Prostate gland (tissue), 2 donors: Measurements from ENCODE around the gene WWP2. TPM values are rescaled to one million over a fixed set of nuclear protein-coding genes. Genes with fewer than 3 reads are reported as not detected.

ENCODE experiments used
- DNase-seq: peaks from one replicate; pipeline ENCODE4 v3.0.0-alpha.2; 2019; ENCODE audit warnings: low spot score
- H3K27ac ChIP-seq, 2 donors: fragments of 200-600 bp; sonication (generic); 2 replicates each; pipeline ENCODE4 v1.5.1; 2017 to 2019
- H3K27me3 ChIP-seq: fragments of 200-600 bp; sonication (generic); replicated peaks from 2 replicates; pipeline ENCODE4 v1.5.1; 2019; ENCODE audit not compliant: insufficient read depth
- H3K36me3 ChIP-seq, 2 donors: fragments of 200-600 bp; sonication (generic); 1 replicate in 1 of 2; 2 replicates in 1 of 2; pipeline versions ENCODE4 v1.5.1 to v1.8.1; 2017 to 2019
- H3K4me1 ChIP-seq: fragments of 200-600 bp; sonication (generic); replicated peaks from 2 replicates; pipeline ENCODE4 v1.5.1; 2019
- H3K4me3 ChIP-seq, 2 donors: fragments of 200-600 bp; sonication (generic); 2 replicates each; pipeline ENCODE4 v1.5.1; 2017 to 2019
- H3K9me3 ChIP-seq: fragments of 200-600 bp; sonication (generic); 2 replicates; pipeline ENCODE4 v1.5.1; 2017
- POLR2A ChIP-seq: fragments of 450-650 bp; IDR thresholded peaks from one replicate; pipeline ENCODE4 v1.6.1; 2016; ENCODE audit warnings: antibody characterized with exemption, mild to moderate bottlenecking
- POLR2AphosphoS5 ChIP-seq: sonication (generic); formaldehyde crosslinking; IDR thresholded peaks from one replicate; pipeline ENCODE4 v1.6.1; 2017; ENCODE audit warnings: antibody characterized with exemption
- WGBS: methylation state at CpG from one replicate; pipeline ENCODE4 v1.1.5; 2018; 5-methylcytosine and 5-hydroxymethylcytosine counted together
- intact Hi-C: fragments of 100-400 bp; cut with DNase I; formaldehyde crosslinking; loops from one replicate; pipeline ENCODE4 v1.14.2; 2022
- total RNA-seq, 2 donors: library from RNA; depleted of rRNA; stranded (reverse); fragments of >200 nt; gene quantifications; one replicate each; pipeline ENCODE4 v1.1.0, GENCODE V29; 2016
- TF ChIP-seq, protein P1 (sequence below), 4 experiments: fragments of 200-600 bp in 2 of 4; fragments of 450-650 bp in 2 of 4; sonication (generic) in 2 of 4; IDR thresholded peaks; 1 replicate in 3 of 4; 2 replicates in 1 of 4; pipeline ENCODE4 v1.5.1; 2016 to 2019; ENCODE audit warnings: antibody characterized with exemption in 4 of 4, mild to moderate bottlenecking in 2 of 4, moderate library complexity in 2 of 4

The WWP2 gene
- total RNA-seq, 2 donors from 2014 or later = 30.9 to 66.3 TPM

- TF ChIP-seq, protein P1, sequence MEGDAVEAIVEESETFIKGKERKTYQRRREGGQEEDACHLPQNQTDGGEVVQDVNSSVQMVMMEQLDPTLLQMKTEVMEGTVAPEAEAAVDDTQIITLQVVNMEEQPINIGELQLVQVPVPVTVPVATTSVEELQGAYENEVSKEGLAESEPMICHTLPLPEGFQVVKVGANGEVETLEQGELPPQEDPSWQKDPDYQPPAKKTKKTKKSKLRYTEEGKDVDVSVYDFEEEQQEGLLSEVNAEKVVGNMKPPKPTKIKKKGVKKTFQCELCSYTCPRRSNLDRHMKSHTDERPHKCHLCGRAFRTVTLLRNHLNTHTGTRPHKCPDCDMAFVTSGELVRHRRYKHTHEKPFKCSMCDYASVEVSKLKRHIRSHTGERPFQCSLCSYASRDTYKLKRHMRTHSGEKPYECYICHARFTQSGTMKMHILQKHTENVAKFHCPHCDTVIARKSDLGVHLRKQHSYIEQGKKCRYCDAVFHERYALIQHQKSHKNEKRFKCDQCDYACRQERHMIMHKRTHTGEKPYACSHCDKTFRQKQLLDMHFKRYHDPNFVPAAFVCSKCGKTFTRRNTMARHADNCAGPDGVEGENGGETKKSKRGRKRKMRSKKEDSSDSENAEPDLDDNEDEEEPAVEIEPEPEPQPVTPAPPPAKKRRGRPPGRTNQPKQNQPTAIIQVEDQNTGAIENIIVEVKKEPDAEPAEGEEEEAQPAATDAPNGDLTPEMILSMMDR (IDR thresholded peaks at IDR 0.05) = no peak
- TF ChIP-seq POLR2A (no peak), POLR2AphosphoS5 (no peak)
- Histone ChIP-seq H3K4me1 (peaks cover 6% of the 10 kb centered on the region), H3K9me3 (no peaks in the 10 kb centered on the region), H3K27ac (no peak overlapping the region), H3K4me3 (no peak overlapping the region), H3K27me3 (no peaks in the 10 kb centered on the region), H3K36me3 (no peaks in the 10 kb centered on the region)
- WGBS = 58% methylated on average over 4 of the region's 4 CpGs
- intact Hi-C loops = no loop called here
- no peak for DNase-seq
These were observed 76.4 kb downstream of the WWP2 start for GRCh38 chr16:69838489-69838888.

- peak overlapping the region in 1 of 2 donors; percentile 34 for H3K27ac ChIP-seq
- no peak for DNase-seq
- no peaks in the 10 kb centered on the region for H3K36me3 ChIP-seq
- 33% methylated on average over 2 of the region's 2 CpGs for WGBS
- H3K9me3 ChIP-seq = no peaks in the 10 kb centered on the region
- TF ChIP-seq POLR2A (no peak), POLR2AphosphoS5 (no peak)
- TF ChIP-seq, protein P1 (IDR thresholded peaks at IDR 0.05) = no peak
- peaks cover 6% of the 10 kb centered on the region for H3K4me1 ChIP-seq
- no peaks in the 10 kb centered on the region for H3K27me3 ChIP-seq
- H3K4me3 ChIP-seq = no peak overlapping the region
- intact Hi-C loops = no loop called here
These were observed 77.1 kb downstream of the WWP2 start for GRCh38 chr16:69839240-69839688.

- Histone ChIP-seq H3K9me3 (no peaks in the 10 kb centered on the region), H3K27me3 (no peaks in the 10 kb centered on the region), H3K4me1 (peaks cover 6% of the 10 kb centered on the region), H3K36me3 (no peaks in the 10 kb centered on the region), H3K27ac (peak overlapping the region in 1 of 2 donors; percentile 46), H3K4me3 (no peak overlapping the region)
- TF ChIP-seq, protein P1 (IDR thresholded peaks at IDR 0.05) = no peak
- TF ChIP-seq POLR2A (no peak), POLR2AphosphoS5 (peak; percentile 29)
- peak; percentile 71 for DNase-seq
- intact Hi-C loops = no loop called here
- 37% methylated on average over 10 of the region's 10 CpGs for WGBS
These were observed 77.8 kb downstream of the WWP2 start for GRCh38 chr16:69839798-69840409.

DNA sequence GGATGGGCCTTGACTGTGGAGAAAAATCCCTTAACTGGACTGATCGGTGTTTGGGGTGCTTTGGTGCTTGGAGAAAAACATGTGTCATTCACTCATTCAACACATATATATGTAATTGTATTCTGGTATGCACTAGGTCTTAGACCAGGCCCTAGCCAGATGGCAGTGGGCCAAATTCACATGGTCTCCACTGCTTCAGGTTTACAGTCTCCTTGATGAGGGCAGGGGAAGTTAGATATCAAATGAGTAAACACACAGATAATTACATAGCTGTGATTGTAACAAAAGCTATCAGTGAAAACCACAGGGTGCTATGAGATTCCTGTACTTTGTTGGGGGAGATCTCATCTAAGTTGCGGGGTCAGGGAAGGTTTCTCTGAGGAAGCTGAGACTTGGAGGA lies 78.8 kb downstream of the WWP2 start:
- Histone ChIP-seq H3K27me3 (no peaks in the 10 kb centered on the region), H3K9me3 (no peaks in the 10 kb centered on the region), H3K36me3 (no peaks in the 10 kb centered on the region), H3K27ac (no peak overlapping the region), H3K4me1 (peaks cover 6% of the 10 kb centered on the region), H3K4me3 (no peak overlapping the region)
- TF ChIP-seq, protein P1 (IDR thresholded peaks at IDR 0.05) = no peak
- TF ChIP-seq POLR2A = no peak
- no peak for TF ChIP-seq POLR2AphosphoS5
- no peak for DNase-seq
- 100% methylated on average over 2 of the region's 2 CpGs for WGBS
- intact Hi-C loops = no loop called here

GRCh38 chr16:69844441-69844840 lies 82.3 kb downstream of the WWP2 start:
- no peak for TF ChIP-seq POLR2A
- TF ChIP-seq POLR2AphosphoS5 = no peak
- TF ChIP-seq, protein P1 (IDR thresholded peaks at IDR 0.05) = no peak
- no peak overlapping the region for H3K27ac ChIP-seq
- peaks cover 2% of the 10 kb centered on the region for H3K4me1 ChIP-seq
- H3K4me3 ChIP-seq = no peak overlapping the region
- no peaks in the 10 kb centered on the region for H3K9me3 ChIP-seq
- intact Hi-C loops = no loop called here
- H3K36me3 ChIP-seq = no peaks in the 10 kb centered on the region
- no peaks in the 10 kb centered on the region for H3K27me3 ChIP-seq
- 88% methylated on average over 8 of the region's 8 CpGs for WGBS
- DNase-seq = no peak
